PC-9 (cell line): ENCODE results near the gene CBL. TPM values are rescaled to one million over a fixed set of nuclear protein-coding genes. Genes with fewer than 3 reads are reported as not detected.

Source experiments
- BruUV-seq: library from RNA; stranded (reverse); fragments of 400-500 nt; replicated peaks from 2 replicates; lab custom pipeline; 2021; lab: Mats Ljungman, UMichigan
- CTCF ChIA-PET: fragments of 300-600 bp; sonication (Branson Sonifier 250); formaldehyde crosslinking; loops from one replicate; lab custom pipeline; 2022; ENCODE audit warnings: antibody characterized with exemption; lab: Charles Lee
- POLR2A ChIA-PET: fragments of 300-600 bp; sonication (Branson Sonifier 250); formaldehyde crosslinking; loops from one replicate; lab custom pipeline; 2022; ENCODE audit warnings: antibody characterized with exemption; ENCODE audit not compliant: unreplicated experiment; lab: Charles Lee
- DNase-seq, 2 experiments: peaks; one replicate each; pipeline versions ENCODE4 v3.0.0 to v3.0.0-alpha.2; 2015 to 2022; ENCODE audit warnings: mixed read lengths in 1 of 2
- H2AFZ ChIP-seq: fragments of 200-600 bp; sonication (generic); 2 replicates; pipeline ENCODE4 v1.8.1; 2017; ENCODE audit warnings: antibody characterized with exemption
- H3F3A ChIP-seq: fragments of 200-600 bp; sonication (generic); 2 replicates; pipeline ENCODE4 v1.8.1; 2017; ENCODE audit warnings: antibody characterized with exemption, mild to moderate bottlenecking, low read depth; ENCODE audit not compliant: insufficient read depth
- H3K27ac ChIP-seq: fragments of 200-600 bp; sonication (generic); 2 replicates; pipeline ENCODE4 v1.6.1; 2016; ENCODE audit warnings: mixed run types
- H3K27me3 ChIP-seq: fragments of 200-600 bp; sonication (generic); 2 replicates; pipeline ENCODE4 v1.6.1; 2016; ENCODE audit warnings: low read depth, mixed run types; ENCODE audit not compliant: insufficient read depth
- H3K36me3 ChIP-seq: fragments of 200-600 bp; sonication (generic); 2 replicates; pipeline ENCODE4 v1.6.1; 2016; ENCODE audit warnings: low read depth, mixed run types
- H3K4me1 ChIP-seq: fragments of 200-600 bp; sonication (generic); replicated peaks from 2 replicates; pipeline ENCODE4 v1.6.1; 2016; ENCODE audit warnings: mixed run types; ENCODE audit not compliant: insufficient read depth
- H3K4me2 ChIP-seq: fragments of 200-600 bp; sonication (generic); 2 replicates; pipeline ENCODE4 v1.6.1; 2017; ENCODE audit warnings: mixed run types
- H3K4me3 ChIP-seq: fragments of 200-600 bp; sonication (generic); 2 replicates; pipeline ENCODE4 v1.6.1; 2016; ENCODE audit warnings: mixed run types
- H3K79me2 ChIP-seq: fragments of 200-600 bp; sonication (generic); 2 replicates; pipeline ENCODE4 v1.6.1; 2017; ENCODE audit warnings: low read depth, mixed run types
- H3K9me2 ChIP-seq: fragments of 200-600 bp; sonication (generic); 2 replicates; pipeline ENCODE4 v1.8.1; 2017; ENCODE audit warnings: mild to moderate bottlenecking; ENCODE audit not compliant: insufficient read depth
- H3K9me3 ChIP-seq: fragments of 200-600 bp; sonication (generic); 2 replicates; pipeline ENCODE4 v1.8.1; 2016; ENCODE audit warnings: low read depth; ENCODE audit not compliant: insufficient read depth
- H4K20me1 ChIP-seq: fragments of 200-600 bp; sonication (generic); 2 replicates; pipeline ENCODE4 v1.8.1; 2017; ENCODE audit not compliant: insufficient read depth
- CTCF ChIP-seq: fragments of 200-600 bp; sonication (generic); conservative IDR thresholded peaks from 2 replicates; pipeline ENCODE4 v1.6.1; 2017; ENCODE audit warnings: mixed run types, antibody characterized with exemption, mild to moderate bottlenecking, moderate library complexity
- EZH2 ChIP-seq: fragments of 200-600 bp; sonication (generic); IDR thresholded peaks from 2 replicates; pipeline ENCODE4 v1.8.0; 2017; ENCODE audit warnings: antibody characterized with exemption, low read depth
- intact Hi-C: fragments of 100-400 bp; cut with micrococcal nuclease; formaldehyde crosslinking; loops from one replicate; pipeline ENCODE4 v1.10.0; 2022; ENCODE audit not compliant: unreplicated experiment
- total RNA-seq: library from RNA; stranded (reverse); gene quantifications from 2 replicates; pipeline ENCODE4 v1.2.3, GENCODE V29; 2021

CBL gene
- total RNA-seq, 1 experiment from 2014 or later = 32.9 TPM

GRCh38 chr11:119202554-119202953 lies 3.6 kb upstream of the CBL start:
- Histone ChIP-seq H3K9me2 (no peaks in the 10 kb centered on the region), H4K20me1 (0 out of 2 replicates have a peak, but pooled peaks cover under 1% of the 10 kb centered on the region), H3K4me3 (no peak overlapping the region), H3K4me1 (peaks cover 14% of the 10 kb centered on the region), H3K9me3 (no peaks in the 10 kb centered on the region), H3K4me2 (no peak overlapping the region), H3K36me3 (no peaks in the 10 kb centered on the region), H3K79me2 (peaks cover 12% of the 10 kb centered on the region), H3K27ac (no peak overlapping the region), H3K27me3 (no peaks in the 10 kb centered on the region), H3F3A (peaks cover 6% of the 10 kb centered on the region), H2AFZ (no peak overlapping the region)
- ChIA-PET POLR2A (no interaction called here), CTCF (no interaction called here)
- TF ChIP-seq CTCF = no peak
- no peak for TF ChIP-seq EZH2
- no peak for DNase-seq
- intact Hi-C loops = no loop called here
- no TSS peak for BruUV-seq

GRCh38 chr11:119204066-119204465 lies 2.1 kb upstream of the CBL start:
- Histone ChIP-seq H2AFZ (no peak overlapping the region), H3K79me2 (peaks cover 27% of the 10 kb centered on the region), H3K36me3 (no peaks in the 10 kb centered on the region), H3K27ac (no peak overlapping the region), H3F3A (peaks cover 6% of the 10 kb centered on the region), H3K9me2 (no peaks in the 10 kb centered on the region), H3K4me2 (no peak overlapping the region), H3K27me3 (no peaks in the 10 kb centered on the region), H3K9me3 (no peaks in the 10 kb centered on the region), H3K4me3 (no peak overlapping the region), H4K20me1 (0 out of 2 replicates have a peak, but pooled peaks cover 4% of the 10 kb centered on the region), H3K4me1 (peaks cover 26% of the 10 kb centered on the region)
- POLR2A ChIA-PET = interaction anchor here (0.7 kb wide), 1 partner anchor 40 kb away, joined by 5 read pairs; no protein-coding TSS in a partner anchor
- CTCF ChIA-PET = no interaction called here
- intact Hi-C loops = no loop called here
- no TSS peak for BruUV-seq
- no peak for DNase-seq
- TF ChIP-seq EZH2 = no peak

GRCh38 chr11:119205080-119205479 lies 1.1 kb upstream of the CBL start:
- Histone ChIP-seq H3K79me2 (peaks cover 37% of the 10 kb centered on the region), H3K4me1 (peaks cover 26% of the 10 kb centered on the region), H3F3A (peaks cover 12% of the 10 kb centered on the region), H4K20me1 (peaks cover 4% of the 10 kb centered on the region; the same call in 1 of the 2 replicates), H3K4me3 (peak overlapping the region; percentile 90; the same call in 1 of the 2 replicates), H3K4me2 (peak overlapping the region; percentile 80), H3K27ac (peak overlapping the region; percentile 57; the same call in 1 of the 2 replicates), H2AFZ (peak overlapping the region; percentile 96; the same call in 1 of the 2 replicates), H3K9me2 (no peaks in the 10 kb centered on the region), H3K36me3 (no peaks in the 10 kb centered on the region), H3K9me3 (no peaks in the 10 kb centered on the region), H3K27me3 (no peaks in the 10 kb centered on the region)
- TSS peak; percentile 70 for BruUV-seq
- POLR2A ChIA-PET = interaction anchor here (0.6 kb wide), 1 partner anchor 109 kb away, joined by 4 read pairs; no protein-coding TSS in a partner anchor
- no peak for DNase-seq
- CTCF ChIA-PET = interaction anchor here (0.7 kb wide), 1 partner anchor 164 kb away, joined by 3 read pairs; no protein-coding TSS in a partner anchor
- intact Hi-C loops = loop anchor here (5.0 kb wide), 3 partner anchors 77 to 267 kb away; partner anchors contain the start of gene MCAM
- TF ChIP-seq EZH2 (no peak), CTCF (no peak)
